Kasumi-1 (cell line): ENCODE data around the gene SRGAP2C.
"Not testable (repeated sequence)": the region's sequence is repeated elsewhere in the genome, so short reads cannot be mapped to it uniquely, and the experiment has no call there.

Experiments used
- DNase-seq, 2 experiments: peaks; one replicate each; lab custom pipeline; 2025; lab: John Stamatoyannopoulos, UW

The SRGAP2C gene

DNA sequence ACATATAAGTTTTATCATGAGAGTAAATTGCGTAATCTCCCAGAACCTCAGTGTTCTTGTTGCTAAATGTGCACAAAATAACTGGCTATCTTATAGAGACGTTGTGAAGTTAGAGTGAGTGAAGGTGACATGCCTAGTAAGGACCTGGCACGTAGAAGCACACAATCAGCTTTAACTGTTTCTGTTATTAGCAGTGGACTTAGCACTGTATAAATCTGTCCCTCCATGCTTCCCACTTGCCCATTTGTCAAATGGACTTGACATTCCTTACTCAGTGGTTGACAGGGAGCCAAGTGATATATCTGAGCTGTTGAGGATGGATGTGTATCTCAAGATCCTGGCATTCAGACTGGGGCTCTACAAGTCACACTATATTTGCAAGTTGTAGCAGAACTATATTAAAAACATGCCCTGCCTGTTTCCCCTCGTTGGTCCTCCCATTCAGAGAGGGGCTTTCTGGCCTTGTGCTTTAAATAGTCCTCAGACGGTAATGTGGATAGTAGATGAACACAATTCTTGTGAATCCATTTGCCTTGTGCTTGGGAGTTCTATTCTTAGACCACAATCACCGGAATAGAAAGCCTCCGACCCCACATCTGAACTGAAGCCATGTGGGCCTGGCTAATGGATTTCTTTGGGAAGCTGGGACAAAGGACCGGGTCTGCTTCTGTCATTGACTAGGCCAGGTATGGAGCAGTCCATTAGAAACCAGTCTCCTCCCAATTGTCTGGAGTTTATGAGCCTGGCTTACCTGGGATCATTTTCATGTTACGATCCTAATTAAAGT, 43.0 kb downstream of the SRGAP2C start:
- not testable (repeated sequence) for DNase-seq

DNA sequence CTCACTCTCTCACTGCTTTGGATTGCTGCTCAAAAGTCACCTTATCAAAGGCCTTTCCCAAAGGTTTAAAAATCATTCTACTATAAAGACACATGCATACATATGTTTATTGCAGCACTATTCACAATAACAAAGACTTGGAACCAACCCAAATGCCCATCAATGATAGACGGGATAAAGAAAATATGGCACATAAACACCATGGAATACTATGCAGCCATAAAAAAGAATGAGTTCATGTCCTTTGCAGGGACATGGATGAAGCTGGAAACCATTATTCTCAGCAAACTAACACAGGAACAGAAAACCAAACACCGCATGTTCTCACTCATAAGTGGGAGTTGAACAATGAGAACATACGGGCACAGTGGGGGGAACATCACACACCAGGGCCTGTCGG, 45.9 kb downstream of the SRGAP2C start:
- not testable (repeated sequence) for DNase-seq

DNA sequence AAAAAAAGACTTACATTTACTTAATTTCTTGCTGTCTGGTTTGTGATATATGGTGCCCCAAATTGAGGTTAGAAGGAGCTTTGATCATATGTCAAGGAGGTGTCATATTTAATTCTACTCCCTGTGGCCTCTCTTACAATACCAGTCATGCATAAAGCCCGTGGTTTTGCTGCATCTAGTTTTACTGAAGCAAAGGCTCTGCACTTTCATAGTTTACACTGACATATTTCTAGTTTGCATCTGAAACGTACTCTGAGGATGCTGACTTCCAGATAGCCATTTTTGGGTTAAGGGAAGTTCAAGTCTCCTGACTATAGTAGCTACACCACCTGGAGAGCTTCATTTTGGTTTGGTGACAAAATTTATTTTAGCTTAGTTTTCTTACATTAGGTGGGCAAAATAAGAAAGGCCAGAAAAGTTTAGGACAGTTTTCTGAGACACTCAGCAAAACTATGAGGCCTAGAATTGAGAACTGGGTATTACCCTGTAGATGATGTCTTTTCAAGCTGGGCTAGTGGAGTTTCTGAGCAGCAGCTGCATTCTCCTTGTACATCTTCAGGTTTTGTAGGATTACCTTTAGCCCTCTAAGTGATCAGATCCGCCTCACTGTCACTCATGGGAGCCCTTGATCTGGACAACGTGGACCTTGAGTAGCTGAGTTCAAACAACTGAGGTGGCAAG, 47.8 kb downstream of the SRGAP2C start:
- DNase-seq: not testable (repeated sequence)

DNA sequence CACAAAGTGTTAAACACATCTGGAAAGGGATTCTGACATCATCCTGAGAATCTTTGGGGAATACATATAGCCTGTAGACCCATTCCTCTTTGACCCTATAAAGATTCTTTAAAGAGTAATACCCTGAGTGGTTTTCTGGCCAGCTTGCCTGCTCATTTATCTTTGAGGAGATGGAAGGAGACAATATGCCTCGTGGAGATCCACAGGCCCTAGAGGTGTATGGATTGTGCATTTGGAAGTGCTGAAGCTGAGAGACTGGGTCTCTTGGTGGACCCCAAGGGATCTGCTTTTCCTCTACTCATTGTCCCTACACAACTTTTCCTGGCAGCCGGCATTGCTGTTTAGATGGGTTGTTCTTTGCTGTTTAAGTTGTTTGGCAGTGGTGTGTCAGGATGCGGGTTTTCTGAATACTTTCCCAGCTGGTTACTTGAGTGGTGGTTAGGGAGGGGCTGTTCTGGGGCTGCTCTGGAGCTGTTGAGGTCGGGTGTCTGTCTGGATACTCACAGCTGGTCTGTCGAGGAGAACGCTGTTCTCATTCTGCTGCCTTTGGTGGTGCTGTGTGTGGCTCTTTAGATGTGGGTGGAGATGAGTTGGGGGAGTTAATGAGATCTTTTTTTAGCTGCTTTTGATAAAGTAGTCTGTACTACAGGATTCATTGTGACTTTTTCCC, 49.5 kb downstream of the SRGAP2C start:
- DNase-seq: not testable (repeated sequence)

DNA sequence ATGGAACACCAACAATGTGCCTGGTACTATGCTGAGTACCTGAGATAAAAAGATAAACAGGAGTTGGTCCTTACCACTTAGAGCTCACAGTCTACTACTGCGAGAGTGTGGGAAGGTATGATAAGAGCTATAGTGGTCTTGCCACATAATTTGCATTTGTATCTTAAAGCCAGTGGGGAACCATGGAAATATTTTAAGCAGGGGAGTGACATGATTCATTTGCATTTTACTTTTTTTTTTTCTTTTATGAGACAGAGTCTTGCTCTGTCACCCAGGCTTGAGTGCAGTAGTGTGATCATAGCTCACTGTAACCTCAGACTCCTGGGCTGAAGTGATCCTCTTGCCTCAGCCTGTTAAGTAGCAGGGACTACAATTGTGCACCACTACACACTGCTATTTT, 53.6 kb downstream of the SRGAP2C start:
- DNase-seq: not testable (repeated sequence)

DNA sequence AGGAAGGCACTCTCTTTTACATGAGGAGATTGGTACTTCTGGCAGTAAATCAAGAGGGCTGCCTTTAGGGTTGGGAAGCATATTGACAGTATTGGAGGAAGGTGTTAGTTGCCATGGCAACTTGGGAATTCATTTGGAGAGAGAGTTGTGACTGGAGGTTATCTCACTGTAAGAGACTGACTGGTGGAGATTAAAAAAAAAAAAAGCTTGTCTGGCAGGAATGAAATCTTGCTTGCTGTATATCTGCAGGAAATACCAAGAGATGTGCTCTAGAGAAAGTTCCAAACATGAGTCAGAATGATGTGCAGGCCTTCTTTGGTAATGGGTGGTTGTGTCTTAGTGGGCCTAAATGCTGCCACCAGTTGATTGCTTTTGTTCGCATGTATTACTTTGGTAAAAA, 59.1 kb downstream of the SRGAP2C start:
- not testable (repeated sequence) for DNase-seq

DNA sequence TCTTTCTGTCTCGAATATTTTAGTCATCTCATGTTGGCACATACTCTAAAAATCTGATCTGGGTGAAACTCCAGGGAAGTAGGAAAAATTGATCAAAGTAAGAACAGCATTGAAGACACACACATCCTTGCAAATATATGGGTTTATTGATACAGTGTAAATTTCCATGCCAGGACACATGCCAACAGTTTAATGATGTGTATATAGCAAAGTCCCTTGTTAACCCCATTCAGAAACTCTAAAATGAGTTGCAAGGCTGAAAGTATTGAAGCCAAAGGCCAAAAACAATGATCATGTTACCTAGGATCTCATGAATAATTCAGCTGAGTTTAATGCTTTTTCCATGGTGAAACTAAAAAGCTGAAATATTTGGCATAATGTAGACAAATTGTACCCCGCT, 61.6 kb downstream of the SRGAP2C start:
- DNase-seq: not testable (repeated sequence)

DNA sequence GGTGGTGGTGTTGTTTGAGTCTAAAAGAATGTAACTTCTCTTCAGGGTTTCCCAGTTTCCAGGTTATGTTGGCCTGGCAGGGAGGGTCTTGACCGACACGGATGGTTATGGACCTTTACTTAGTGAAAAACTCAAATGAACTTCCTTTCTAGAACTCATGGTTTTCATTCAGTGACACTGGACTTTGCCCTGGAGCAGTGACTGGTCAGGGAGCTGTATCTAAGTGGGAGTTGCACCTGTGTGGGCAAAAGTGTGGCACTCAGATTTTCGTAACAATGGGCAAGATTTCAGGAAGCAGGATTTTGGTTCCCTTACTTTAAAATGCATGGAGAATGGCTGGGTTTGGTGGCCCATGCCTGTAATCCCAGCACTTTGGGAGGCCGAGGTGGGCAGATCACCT, 67.9 kb downstream of the SRGAP2C start:
- DNase-seq: not testable (repeated sequence)

DNA sequence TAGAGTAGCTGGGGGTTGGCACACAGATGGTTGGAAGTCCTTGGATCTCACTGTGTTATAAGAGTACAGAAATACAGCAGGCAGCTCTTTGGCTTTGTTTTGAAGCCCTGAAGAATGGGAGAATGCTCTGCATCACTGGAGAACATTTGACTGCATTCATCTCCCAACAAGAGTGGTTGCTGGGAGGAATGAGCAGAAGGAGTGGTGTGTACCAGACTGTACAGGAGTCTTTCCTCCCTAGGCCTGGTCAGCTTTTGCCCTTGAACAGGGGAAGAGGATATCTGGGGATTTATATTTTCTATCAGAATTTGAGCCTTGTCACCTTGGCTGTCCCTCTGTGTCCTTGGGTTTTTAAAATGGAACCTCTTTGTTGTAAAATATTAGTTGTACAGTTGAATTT, 69.8 kb downstream of the SRGAP2C start:
- not testable (repeated sequence) for DNase-seq

DNA sequence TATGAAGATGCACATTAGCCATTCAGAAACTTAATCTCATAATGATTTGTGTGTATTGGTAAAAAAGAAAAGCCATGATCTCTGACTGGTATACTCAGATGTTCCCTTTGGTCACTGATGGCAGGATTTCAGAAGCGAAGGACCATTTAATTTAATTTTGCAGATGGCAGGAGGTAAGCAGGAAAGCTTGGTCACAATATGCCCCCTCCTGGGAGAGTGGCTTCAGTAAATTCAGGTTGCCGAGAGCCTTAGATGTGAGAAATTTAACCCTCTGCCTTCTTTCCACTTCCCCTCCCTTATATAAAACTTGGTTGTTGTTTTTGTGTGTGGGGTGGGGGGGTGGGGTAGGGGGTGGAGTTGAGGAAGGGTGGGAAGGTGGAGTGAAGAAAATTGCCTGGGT, 72.9 kb downstream of the SRGAP2C start:
- DNase-seq: not testable (repeated sequence)

DNA sequence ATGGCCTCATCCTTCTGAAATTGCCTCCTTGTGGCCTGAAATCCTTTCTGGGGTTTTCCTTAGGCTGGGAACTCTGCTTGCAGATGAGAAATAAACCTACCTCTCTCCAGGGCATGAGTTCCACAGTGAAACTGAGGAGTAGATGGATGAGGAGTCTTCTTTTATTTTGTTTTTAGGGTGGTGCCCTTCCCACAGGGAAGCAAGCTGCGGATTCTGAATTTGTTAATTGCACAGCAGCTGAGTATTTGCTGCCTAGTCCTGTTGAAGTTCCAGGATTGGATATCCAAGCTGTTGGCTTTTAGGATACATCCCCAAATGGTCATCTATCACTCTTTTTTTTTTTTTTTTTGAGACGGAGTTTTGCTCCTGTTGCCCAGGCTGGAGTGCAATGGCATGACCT, 73.4 kb downstream of the SRGAP2C start:
- not testable (repeated sequence) for DNase-seq

DNA sequence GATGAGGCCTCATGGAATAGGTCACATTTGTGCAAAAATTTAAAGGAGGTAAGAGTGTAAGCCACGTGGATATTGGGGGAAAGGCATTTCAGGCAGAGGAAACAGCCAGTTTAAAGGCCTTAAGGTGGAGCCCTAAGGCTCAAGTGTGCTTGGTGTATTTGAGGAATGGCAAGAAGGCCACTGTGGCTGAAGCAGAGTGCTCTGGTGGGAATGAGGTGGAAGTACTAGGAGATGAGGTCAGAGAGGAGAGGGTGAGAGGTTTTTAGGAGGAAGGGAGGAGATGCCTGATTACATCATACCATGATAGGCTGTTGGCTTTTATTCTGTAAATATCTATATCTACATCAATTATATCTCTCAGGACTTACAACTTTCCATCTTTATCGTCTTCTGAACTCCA, 75.4 kb downstream of the SRGAP2C start:
- not testable (repeated sequence) for DNase-seq

DNA sequence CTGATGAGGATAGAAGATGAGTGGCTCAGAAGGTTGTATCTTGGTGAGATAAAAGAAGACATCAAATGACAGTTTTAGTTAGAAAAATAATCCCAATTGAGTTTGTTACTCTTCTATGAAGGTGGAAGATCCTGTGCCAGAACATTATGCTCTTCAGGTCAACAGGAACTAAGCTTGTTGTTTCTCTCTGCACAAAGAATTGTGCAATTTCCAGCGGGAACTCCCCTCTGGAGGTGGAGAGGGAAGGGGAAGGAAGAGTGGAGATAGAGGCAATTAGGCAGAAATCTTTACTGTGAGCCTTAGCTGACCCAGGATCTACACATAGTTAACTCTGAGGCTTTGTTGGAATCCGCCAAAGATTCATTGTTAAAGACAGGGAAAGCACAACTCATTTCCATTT, 77.4 kb downstream of the SRGAP2C start:
- DNase-seq: not testable (repeated sequence)

DNA sequence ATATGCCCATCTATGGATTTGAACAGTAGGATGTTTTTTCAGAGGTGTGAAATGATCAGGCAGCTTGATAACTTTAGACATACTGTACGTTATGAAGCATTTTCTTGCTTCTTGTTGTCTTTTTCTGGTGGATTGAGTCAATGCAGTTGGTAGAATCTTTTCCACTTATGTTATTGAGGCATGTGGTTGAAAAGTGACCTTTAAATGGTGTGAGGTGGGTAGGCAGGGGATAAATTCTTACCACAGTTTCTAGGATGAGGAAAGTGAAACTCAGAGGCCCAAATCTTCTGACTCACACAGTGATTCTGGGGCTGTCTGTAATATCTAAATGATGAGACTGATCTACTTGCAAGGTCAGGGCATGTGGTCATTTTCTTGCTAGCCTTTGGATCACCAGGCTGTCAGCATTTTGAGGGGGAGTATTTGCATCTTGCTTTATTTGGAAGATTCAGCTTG, 79.0 kb downstream of the SRGAP2C start:
- not testable (repeated sequence) for DNase-seq

DNA sequence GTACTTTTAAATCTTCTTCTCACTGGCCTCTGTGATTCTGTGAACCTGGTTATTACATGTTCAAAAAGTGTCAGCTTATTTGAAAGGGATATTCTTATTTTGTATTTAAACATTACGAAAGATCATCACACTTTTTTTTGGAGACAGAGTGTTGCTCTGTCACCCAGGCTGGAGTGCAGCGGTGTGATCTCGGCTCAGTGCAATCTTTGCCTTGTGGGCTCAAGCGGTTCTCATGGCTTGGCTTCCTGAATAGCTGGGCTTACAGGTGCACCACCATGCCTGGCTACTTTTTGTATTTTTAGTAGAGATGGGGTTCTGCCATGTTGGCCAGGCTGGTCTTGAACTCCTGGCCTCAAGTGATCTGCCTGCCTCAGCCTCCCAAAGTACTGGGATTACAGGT, 82.3 kb downstream of the SRGAP2C start:
- not testable (repeated sequence) for DNase-seq

DNA sequence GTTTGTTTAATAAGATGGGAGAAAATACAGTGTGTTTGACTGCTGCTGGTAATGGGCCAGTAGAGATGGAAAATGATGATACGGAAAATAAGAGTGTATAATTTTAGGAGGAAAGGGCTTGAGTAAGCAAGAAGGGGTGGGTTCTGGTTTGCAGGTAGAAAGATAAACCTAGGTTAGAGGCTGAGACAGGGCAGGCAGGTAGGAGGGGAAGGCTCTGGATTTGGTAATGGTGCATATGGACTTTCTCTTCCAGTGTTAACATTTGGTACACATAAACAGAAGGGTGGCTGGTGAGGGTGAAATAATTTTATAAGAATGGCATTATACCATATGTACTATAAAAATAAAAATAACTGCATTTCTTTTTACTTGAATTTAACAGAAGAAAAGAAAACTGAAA, 84.5 kb downstream of the SRGAP2C start:
- DNase-seq: not testable (repeated sequence)

DNA sequence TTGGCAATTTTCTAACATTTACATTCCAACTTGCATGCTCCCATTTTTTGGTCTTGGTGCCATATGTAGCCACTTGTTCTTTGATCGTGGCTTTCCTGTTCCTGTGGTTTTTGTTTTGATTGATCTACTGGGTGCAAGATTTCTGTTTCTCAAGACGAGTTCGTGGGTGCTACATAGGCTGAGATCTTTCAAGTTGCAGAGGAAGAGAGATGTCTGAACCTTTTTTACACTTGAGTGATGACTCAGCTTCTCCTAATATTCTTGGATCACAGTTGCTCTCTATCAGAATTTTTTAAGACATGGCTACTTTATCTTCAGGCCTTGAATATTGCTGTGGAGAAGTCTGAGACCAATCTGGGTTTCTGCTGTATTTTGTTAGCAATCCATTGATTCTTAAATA, 85.2 kb downstream of the SRGAP2C start:
- DNase-seq: not testable (repeated sequence)

DNA sequence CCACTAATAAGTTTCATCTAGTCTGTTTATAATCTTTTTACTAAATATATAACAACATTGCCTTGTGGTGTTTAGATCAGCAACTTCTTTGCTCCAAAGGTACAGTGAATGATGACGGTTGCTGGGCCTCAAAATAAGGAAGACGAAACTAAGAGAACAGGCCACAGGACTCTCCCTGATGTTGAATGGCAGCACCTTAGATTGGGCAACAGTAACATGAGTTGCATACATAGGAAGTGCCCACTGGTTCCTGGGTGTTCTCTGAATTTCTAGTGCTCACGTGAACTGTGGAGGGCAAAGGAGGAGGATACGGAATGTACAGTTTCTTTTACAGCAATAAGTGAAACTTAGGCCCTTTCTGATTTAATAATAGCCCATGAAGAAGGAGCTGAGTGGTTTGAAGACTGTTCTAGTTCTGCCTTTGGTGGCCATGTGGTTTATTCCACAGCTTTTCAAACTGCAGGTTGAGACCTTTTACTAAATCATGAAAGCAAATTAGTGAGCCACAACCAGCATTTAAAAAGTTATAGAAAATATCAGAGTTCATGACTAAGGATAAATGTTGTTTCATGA, 86.5 kb downstream of the SRGAP2C start:
- not testable (repeated sequence) for DNase-seq

DNA sequence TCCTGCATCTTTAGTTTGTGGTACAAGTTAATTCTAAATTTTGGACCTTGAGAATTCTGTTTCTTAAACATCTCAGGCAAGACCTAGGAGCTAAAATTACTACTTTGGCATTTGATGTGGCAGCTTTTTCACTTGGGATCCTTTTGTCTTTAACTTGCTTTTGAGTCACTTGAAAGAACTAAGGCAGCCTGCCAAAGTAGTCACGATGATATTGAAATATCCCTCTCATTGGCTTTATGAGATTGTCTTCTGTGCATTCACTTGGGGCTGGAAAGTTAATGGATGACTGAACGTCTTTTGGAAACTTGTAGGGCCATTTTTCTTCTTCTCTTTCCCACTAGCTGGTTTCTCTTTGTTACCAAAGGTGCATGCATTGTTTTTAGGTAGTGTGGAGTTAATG, 90.7 kb downstream of the SRGAP2C start:
- DNase-seq: not testable (repeated sequence)

DNA sequence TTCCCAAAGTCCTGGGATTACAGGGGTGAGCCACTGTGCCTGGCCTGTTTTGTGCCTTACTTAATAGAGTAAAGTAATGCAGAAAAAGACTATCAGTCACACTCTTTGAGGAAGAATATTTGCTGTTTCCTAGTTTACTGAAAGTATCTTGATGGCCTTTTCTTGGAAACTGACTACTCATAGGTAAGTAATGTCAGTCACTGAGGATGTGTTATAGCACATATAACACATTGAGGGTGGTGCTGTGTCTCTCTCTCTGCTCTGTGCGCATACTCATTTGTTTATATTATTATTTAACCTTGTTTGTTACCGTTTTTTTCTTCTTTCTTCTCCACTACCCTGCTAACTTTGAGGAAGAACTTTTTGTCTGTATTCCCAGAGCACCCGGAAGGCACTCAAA, 93.4 kb downstream of the SRGAP2C start:
- not testable (repeated sequence) for DNase-seq

DNA sequence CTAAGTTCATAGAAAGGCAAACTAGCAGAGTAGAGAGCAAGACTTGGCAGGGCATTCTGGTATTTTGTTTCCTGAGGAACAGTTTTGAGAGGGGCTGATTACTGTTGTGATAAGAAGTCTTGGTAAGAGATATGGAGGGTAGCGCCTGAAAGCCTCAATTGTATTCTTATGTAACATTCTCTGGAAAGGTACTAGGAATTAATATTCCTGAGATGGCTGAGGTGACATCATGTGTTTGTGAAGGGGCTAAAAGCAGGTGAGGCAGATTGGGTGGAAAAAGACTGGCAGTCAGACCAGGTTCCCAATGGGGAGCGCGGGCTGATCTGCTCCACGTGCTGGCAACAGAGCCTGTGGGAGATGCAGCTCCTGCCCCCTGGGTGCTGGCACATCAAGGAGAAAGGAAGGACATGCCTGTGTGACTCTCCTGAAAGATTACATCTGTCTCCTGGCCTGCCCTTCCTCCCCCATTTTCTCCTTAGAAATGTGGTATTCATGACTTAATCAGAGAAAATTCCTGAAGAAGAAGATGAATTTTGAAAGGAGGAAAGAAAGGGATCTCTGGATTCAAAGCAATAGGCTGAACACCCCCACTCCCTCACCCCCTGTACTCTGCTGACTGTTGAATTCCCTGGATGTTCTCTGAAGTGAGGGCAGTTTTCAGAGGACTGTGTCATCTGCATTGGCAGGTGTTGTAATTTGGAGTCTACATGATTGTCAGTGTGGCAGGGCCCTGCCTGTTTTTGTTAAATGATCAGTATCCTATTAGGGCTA, 94.2 kb downstream of the SRGAP2C start:
- DNase-seq: not testable (repeated sequence)

DNA sequence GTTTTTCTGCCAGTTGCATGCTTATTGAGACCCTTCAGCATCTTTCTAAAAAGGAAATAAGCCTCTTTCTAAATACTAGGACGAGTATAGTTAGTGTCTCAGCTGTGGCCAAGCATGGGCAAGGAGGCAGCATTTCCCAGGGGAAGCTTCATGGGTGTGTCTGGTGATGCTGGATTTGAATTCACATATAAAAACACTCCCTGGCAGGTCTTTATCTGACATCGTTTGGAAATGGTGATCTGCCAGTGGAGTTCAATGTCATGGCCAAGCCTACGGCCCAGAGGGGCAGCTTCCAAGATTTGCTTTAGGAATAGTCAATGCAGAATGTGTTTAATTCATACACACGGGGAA, 94.7 kb downstream of the SRGAP2C start:
- DNase-seq: not testable (repeated sequence)
